ENCODE data around the gene KIAA2012.

KIAA2012 gene

DNA sequence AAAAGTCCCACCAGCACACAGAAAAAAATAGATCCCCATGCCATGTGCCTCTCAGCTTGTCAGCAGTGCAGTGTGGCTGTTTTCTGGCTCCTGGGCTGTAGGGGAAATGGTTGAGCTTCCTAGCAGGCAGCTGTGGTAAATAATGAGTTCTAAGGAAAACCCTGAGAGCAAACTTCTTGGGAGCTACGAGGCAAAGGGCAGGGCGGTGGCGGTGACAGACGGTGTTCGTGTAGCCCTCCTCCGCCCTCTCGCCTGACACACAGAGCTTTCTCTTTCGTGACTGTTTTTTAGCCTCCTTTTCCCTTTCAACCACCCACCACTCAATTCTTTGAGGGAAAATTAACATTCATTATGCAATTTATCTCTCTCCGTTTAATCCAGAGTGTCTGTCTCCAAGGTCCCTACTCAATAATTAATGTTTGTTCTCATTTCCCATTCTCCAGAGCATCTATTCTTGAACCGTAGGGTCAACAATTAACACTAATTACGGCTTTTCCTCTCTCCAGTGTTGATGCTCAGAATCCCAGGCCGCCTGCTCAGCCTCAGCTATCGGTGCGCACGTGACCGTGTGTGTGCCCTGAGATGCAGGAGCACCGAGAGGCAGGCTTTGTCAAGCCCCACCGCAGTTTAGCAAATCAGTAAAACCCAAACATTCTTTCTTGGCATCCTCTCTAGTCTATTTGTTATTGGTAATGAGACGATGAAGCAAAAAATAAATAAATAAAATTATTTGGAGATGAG, 50.1 kb downstream of the KIAA2012 start:
- no peak for TF ChIP-seq CTCF (conservative IDR thresholded peaks at IDR 0.05; ENCODE audit: control insufficient read depth, insufficient read depth, low read depth, low read length)
- DNase-seq (ENCODE audit: low read depth) = no peak
- no peak overlapping the region for H3K4me3 ChIP-seq (ENCODE audit: control insufficient read depth, low read depth, low read length)

DNA sequence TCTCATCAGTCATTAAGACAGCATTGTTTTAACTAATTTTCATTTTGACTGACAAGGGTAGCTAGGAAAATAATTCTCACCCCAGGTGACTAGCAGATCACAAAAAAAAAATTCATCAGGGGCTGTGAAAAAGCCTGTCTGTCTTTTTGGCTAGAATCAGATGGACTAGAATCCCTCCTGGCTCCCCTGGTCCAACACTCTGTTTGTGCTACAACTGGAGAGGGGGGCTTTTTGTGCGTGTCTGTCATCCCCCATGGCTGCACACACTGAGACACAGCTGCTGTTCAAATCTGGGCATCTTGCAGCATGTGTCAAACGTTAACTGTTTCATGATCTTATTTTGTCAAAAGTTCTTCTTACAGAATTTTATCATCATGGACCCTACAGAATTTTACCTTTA, 51.2 kb downstream of the KIAA2012 start:
- no peak overlapping the region for H3K4me3 ChIP-seq (ENCODE audit: control insufficient read depth, low read depth, low read length)
- DNase-seq (ENCODE audit: low read depth) = no peak
- no peak for TF ChIP-seq CTCF (conservative IDR thresholded peaks at IDR 0.05; ENCODE audit: control insufficient read depth, insufficient read depth, low read depth, low read length)

- no peak for TF ChIP-seq CTCF (conservative IDR thresholded peaks at IDR 0.05; ENCODE audit: control insufficient read depth, insufficient read depth, low read depth, low read length)
- DNase-seq (ENCODE audit: low read depth) = no peak
- no peak overlapping the region for H3K4me3 ChIP-seq (ENCODE audit: control insufficient read depth, low read depth, low read length)
These were observed 54.8 kb downstream of the KIAA2012 start for GRCh38 chr2:202127687-202128331.

DNA sequence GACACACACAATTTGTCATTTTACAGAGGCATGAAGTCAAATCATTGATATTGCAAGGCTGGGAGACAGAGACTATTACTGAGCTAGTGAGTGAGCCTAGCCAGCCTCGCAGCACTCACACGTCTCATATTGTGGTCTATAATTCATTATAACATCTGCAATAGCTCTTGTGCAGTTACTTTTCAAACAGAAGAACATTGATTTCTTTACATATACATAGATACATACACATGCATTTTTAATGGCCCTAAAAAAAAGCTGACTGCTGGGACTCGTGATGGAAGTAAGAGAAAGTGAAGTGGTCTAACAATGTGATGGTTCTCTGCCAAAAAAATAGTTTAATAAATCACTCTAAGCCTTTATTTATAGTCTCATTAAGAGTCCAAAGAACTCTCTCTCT, 56.8 kb downstream of the KIAA2012 start:
- H3K4me3 ChIP-seq (ENCODE audit: control insufficient read depth, low read depth, low read length) = no peak overlapping the region
- DNase-seq (ENCODE audit: low read depth) = no peak
- TF ChIP-seq CTCF (conservative IDR thresholded peaks at IDR 0.05; ENCODE audit: control insufficient read depth, insufficient read depth, low read depth, low read length) = no peak

- DNase-seq (ENCODE audit: low read depth) = no peak
- TF ChIP-seq CTCF (conservative IDR thresholded peaks at IDR 0.05; ENCODE audit: control insufficient read depth, insufficient read depth, low read depth, low read length) = no peak
These were observed 60.3 kb downstream of the KIAA2012 start for GRCh38 chr2:202133200-202133908.

GRCh38 chr2:202133909-202134265, 60.8 kb downstream of the KIAA2012 start:
- no peak for DNase-seq (ENCODE audit: low read depth)
- no peak for TF ChIP-seq CTCF (conservative IDR thresholded peaks at IDR 0.05; ENCODE audit: control insufficient read depth, insufficient read depth, low read depth, low read length)
- H3K4me3 ChIP-seq (ENCODE audit: control insufficient read depth, low read depth, low read length) = no peak overlapping the region

More at GRCh38 chr2:202133200-202133908, 60.3 kb downstream of the KIAA2012 start:
- no peak overlapping the region for H3K4me3 ChIP-seq (ENCODE audit: control insufficient read depth, low read depth, low read length)

Measured in fibroblast of mammary gland (primary cell).